ENCODE measurements around the gene NPAT. TPM values are rescaled to one million over a fixed set of nuclear protein-coding genes. Genes with fewer than 3 reads are reported as not detected.

The NPAT gene
- total RNA-seq, 1 experiment from 2014 or later, result 16.6 TPM

DNA sequence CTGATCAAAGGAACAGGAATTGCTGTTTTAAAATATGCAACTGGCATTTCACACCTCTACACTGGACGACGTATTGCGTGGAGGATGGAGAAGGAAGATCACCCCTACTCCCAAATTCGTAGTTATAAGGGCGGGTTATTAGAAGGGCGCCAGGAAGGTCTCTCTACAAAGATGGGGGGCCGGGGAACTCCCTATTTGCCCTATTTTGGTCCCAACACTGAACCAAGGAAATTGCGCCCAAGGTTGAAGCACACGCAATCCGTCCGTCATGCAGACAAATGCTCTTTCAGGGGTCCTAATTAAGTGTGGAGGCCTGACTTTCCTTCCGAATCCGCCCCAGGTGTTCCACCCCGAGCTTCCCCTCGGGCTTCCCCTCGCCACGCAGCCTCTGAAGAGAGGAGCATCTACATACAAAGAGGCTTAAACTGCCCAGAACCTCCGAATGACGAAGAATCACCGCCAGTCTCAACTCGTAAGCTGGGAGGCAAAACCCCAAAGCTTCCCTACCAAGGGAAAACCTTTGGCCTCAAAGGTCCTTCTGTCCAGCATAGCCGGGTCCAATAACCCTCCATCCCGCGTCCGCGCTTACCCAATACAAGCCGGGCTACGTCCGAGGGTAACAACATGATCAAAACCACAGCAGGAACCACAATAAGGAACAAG is 396 bp downstream of the NPAT start:
- CTCF ChIA-PET, result interaction anchor here (0.7 kb wide), 2 partner anchors 104 to 359 kb away, joined by 3 to 7 read pairs; no protein-coding TSS in a partner anchor
- peaks cover 37% of the 10 kb centered on the region for H3K4me1 ChIP-seq (ENCODE audit: control insufficient read depth, insufficient read depth, low read length)
- BruUV-seq (replicated peaks), result TSS peak; percentile 88
- peak overlapping the region; percentile 92 for H3K27ac ChIP-seq (ENCODE audit: low read length)
- ATAC-seq (no peak), DNase-seq (ENCODE audit: low read depth, low spot score) (no peak)
- TF ChIP-seq TCF7L2 (IDR thresholded peaks at IDR 0.05; ENCODE audit: low read depth, low read length), result no peak
- TF ChIP-seq, protein P1, sequence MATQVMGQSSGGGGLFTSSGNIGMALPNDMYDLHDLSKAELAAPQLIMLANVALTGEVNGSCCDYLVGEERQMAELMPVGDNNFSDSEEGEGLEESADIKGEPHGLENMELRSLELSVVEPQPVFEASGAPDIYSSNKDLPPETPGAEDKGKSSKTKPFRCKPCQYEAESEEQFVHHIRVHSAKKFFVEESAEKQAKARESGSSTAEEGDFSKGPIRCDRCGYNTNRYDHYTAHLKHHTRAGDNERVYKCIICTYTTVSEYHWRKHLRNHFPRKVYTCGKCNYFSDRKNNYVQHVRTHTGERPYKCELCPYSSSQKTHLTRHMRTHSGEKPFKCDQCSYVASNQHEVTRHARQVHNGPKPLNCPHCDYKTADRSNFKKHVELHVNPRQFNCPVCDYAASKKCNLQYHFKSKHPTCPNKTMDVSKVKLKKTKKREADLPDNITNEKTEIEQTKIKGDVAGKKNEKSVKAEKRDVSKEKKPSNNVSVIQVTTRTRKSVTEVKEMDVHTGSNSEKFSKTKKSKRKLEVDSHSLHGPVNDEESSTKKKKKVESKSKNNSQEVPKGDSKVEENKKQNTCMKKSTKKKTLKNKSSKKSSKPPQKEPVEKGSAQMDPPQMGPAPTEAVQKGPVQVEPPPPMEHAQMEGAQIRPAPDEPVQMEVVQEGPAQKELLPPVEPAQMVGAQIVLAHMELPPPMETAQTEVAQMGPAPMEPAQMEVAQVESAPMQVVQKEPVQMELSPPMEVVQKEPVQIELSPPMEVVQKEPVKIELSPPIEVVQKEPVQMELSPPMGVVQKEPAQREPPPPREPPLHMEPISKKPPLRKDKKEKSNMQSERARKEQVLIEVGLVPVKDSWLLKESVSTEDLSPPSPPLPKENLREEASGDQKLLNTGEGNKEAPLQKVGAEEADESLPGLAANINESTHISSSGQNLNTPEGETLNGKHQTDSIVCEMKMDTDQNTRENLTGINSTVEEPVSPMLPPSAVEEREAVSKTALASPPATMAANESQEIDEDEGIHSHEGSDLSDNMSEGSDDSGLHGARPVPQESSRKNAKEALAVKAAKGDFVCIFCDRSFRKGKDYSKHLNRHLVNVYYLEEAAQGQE (IDR thresholded peaks at IDR 0.05; ENCODE audit: insufficient read depth in 1 of 2, low read depth in 2 of 2, low read length in 1 of 2), result no peak
- no peak; the same call in 1 of the 2 replicates for TF ChIP-seq POLR2AphosphoS5 (IDR thresholded peaks at IDR 0.05; ENCODE audit: low read depth, low read length)
- TF ChIP-seq, protein P2, sequence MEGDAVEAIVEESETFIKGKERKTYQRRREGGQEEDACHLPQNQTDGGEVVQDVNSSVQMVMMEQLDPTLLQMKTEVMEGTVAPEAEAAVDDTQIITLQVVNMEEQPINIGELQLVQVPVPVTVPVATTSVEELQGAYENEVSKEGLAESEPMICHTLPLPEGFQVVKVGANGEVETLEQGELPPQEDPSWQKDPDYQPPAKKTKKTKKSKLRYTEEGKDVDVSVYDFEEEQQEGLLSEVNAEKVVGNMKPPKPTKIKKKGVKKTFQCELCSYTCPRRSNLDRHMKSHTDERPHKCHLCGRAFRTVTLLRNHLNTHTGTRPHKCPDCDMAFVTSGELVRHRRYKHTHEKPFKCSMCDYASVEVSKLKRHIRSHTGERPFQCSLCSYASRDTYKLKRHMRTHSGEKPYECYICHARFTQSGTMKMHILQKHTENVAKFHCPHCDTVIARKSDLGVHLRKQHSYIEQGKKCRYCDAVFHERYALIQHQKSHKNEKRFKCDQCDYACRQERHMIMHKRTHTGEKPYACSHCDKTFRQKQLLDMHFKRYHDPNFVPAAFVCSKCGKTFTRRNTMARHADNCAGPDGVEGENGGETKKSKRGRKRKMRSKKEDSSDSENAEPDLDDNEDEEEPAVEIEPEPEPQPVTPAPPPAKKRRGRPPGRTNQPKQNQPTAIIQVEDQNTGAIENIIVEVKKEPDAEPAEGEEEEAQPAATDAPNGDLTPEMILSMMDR (IDR thresholded peaks at IDR 0.05), result no peak
- peak; percentile 82; the same call in 1 of the 2 replicates for TF ChIP-seq SIN3A (IDR thresholded peaks at IDR 0.05; ENCODE audit: borderline replicate concordance, insufficient read depth, low read depth, low read length)
- peak overlapping the region; percentile 93 to 99 for H3K4me3 ChIP-seq (ENCODE audit: low read depth in 2 of 2, low read length in 2 of 2)
- H3K36me3 ChIP-seq (ENCODE audit: control insufficient read depth, insufficient read depth, low read length), result peaks cover 3% of the 10 kb centered on the region; the same call in 1 of the 2 replicates
- in situ Hi-C loops (cut with HindIII; ENCODE audit: low pct_unique_long_range_greater_than_20kb, low sequenced_read_pairs) (no loop called here), intact Hi-C loops (cut with micrococcal nuclease; ENCODE audit: unreplicated experiment) (no loop called here)
- no peaks in the 10 kb centered on the region for H3K9me3 ChIP-seq (ENCODE audit: control insufficient read depth, insufficient read depth, low read depth, low read length)
- no peaks in the 10 kb centered on the region for H3K27me3 ChIP-seq (ENCODE audit: control insufficient read depth, insufficient read depth, low read length)
- POLR2A ChIA-PET, result interaction anchor here (0.7 kb wide), 1 partner anchor 666 kb away, joined by 3 read pairs; no protein-coding TSS in a partner anchor

DNA sequence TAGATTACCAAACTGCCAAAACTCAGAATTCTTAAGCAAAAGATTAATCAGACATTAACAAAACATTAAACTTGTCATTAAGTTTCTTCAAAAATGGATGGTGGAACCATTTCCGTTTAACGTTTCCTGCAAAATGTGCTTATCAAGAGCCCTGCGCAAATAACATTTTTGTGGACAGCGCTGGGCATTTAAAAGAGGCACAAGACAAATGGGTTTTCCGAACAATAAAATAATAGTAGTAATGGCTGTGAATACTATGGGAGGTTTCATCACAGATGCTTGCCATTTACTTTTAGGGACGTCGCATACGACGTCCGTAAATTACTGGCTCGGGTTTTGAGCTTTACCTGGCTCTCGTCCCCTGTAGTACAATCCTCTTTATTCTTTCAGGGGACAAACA is 1.1 kb downstream of the NPAT start:
- H3K27ac ChIP-seq (ENCODE audit: low read length), result peak overlapping the region; percentile 92
- DNase-seq (ENCODE audit: low read depth, low spot score), result no peak
- intact Hi-C loops (cut with micrococcal nuclease; ENCODE audit: unreplicated experiment) (no loop called here), in situ Hi-C loops (cut with HindIII; ENCODE audit: low pct_unique_long_range_greater_than_20kb, low sequenced_read_pairs) (no loop called here)
- TF ChIP-seq, protein P1 (IDR thresholded peaks at IDR 0.05; ENCODE audit: insufficient read depth in 1 of 2, low read depth in 2 of 2, low read length in 1 of 2), result no peak
- no peak for TF ChIP-seq TCF7L2 (IDR thresholded peaks at IDR 0.05; ENCODE audit: low read depth, low read length)
- TF ChIP-seq, protein P2 (IDR thresholded peaks at IDR 0.05), result no peak
- peak overlapping the region; percentile 93 to 99 for H3K4me3 ChIP-seq (ENCODE audit: low read depth in 2 of 2, low read length in 2 of 2)
- BruUV-seq (replicated peaks), result no TSS peak
- POLR2A ChIA-PET, result interaction anchor here (0.6 kb wide), 1 partner anchor 38 kb away, joined by 4 read pairs; no protein-coding TSS in a partner anchor
- no peaks in the 10 kb centered on the region for H3K9me3 ChIP-seq (ENCODE audit: control insufficient read depth, insufficient read depth, low read depth, low read length)
- no peaks in the 10 kb centered on the region for H3K27me3 ChIP-seq (ENCODE audit: control insufficient read depth, insufficient read depth, low read length)
- ATAC-seq, result no peak
- H3K4me1 ChIP-seq (ENCODE audit: control insufficient read depth, insufficient read depth, low read length), result peaks cover 37% of the 10 kb centered on the region
- CTCF ChIA-PET, result no interaction called here
- peaks cover 3% of the 10 kb centered on the region; the same call in 1 of the 2 replicates for H3K36me3 ChIP-seq (ENCODE audit: control insufficient read depth, insufficient read depth, low read length)

Measured in Panc1 (cell line).